PFSK-1 (cell line): Measurements from ENCODE around the gene GPSM1.

Experiments used
- POLR2AphosphoS5 ChIP-seq: IDR thresholded peaks from 2 replicates; pipeline ENCODE4 v1.6.1; 2012; ENCODE audit warnings: low read depth, mild to moderate bottlenecking, control low read depth, low read length, moderate library complexity
- REST ChIP-seq, 2 experiments: IDR thresholded peaks; 2 replicates each; pipeline versions ENCODE4 v1.6.1 to v1.8.0; 2011 to 2012; ENCODE audit warnings: low read depth in 2 of 2, low read length in 2 of 2, control low read depth in 1 of 2, inconsistent platforms in 1 of 2, mild to moderate bottlenecking in 1 of 2, moderate library complexity in 1 of 2; ENCODE audit not compliant: insufficient read depth in 1 of 2

DNA sequence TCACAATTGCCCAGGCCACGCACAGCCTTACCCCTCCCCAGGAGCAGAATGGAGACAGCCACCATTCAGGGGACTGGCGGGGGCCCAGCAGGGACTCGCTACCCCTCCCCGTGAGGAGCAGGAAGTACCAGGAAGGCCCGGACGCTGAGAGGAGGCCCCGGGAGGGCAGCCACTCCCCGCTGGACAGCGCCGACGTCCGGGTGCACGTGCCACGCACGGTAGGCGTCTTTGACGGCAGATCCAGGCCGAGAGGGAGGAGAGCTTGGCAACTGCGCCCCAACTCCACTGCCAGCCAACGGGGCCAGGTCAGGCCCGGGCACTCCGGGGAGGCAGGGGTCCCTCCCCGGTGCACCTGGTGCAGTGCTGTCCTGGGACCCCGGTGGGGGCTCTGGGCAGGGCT is 22.2 kb downstream of the GPSM1 start:
- TF ChIP-seq POLR2AphosphoS5 (no peak), REST (IDR thresholded peaks at IDR 0.05; ENCODE audit: insufficient read depth in 1 of 2, low read depth in 2 of 2, low read length in 2 of 2) (no peak)
